HG02884 (cell line): ENCODE results near the gene USP17L17.
"Not testable (repeated sequence)": the region's sequence is repeated elsewhere in the genome, so short reads cannot be mapped to it uniquely, and the experiment has no call there.

Experiments used
- ATAC-seq: cut with Tn5 transposase; IDR thresholded peaks from one replicate; pipeline ENCODE4 v1.9.1; 2021; ENCODE audit warnings: mild to moderate bottlenecking, moderate library complexity; ENCODE audit not compliant: unreplicated experiment

The USP17L17 gene

GRCh38 chr4:9243579-9243978, at the start of gene USP17L17:
USP17L17 (plus strand) TSS chr4:9243879; CDS start chr4:9243879, 0 bp downstream.
- ATAC-seq, result not testable (repeated sequence)

GRCh38 chr4:9210357-9210756, 33.3 kb upstream of the USP17L17 start, which contains the start of gene USP17L10:
USP17L10 (plus strand) TSS chr4:9210657; CDS start chr4:9210657, 0 bp downstream.
- not testable (repeated sequence) for ATAC-seq

GRCh38 chr4:9214701-9215100, 29.0 kb upstream of the USP17L17 start:
- not testable (repeated sequence) for ATAC-seq

- ATAC-seq, result not testable (repeated sequence)
Measured at GRCh38 chr4:9215105-9215504, 28.6 kb upstream of the USP17L17 start, which contains the start of gene USP17L11. USP17L11 (plus strand) TSS chr4:9215405; CDS start chr4:9215405, 0 bp downstream.

- ATAC-seq, result not testable (repeated sequence)
Measured at GRCh38 chr4:9219852-9220251, 23.8 kb upstream of the USP17L17 start, which contains the start of gene USP17L12. USP17L12 (plus strand) TSS chr4:9220152; CDS start chr4:9220152, 0 bp downstream.

GRCh38 chr4:9224596-9224995, 19.1 kb upstream of the USP17L17 start, which contains the start of gene USP17L13:
USP17L13 (plus strand) TSS chr4:9224896; CDS start chr4:9224896, 0 bp downstream.
- not testable (repeated sequence) for ATAC-seq

GRCh38 chr4:9230249-9230648, 13.4 kb upstream of the USP17L17 start:
- not testable (repeated sequence) for ATAC-seq

- ATAC-seq, result not testable (repeated sequence)
Measured at GRCh38 chr4:9234085-9234484, 9.6 kb upstream of the USP17L17 start, which contains the start of gene USP17L15. USP17L15 (plus strand) TSS chr4:9234385; CDS start chr4:9234385, 0 bp downstream.

- not testable (repeated sequence) for ATAC-seq
Measured at GRCh38 chr4:9238461-9238860, 5.2 kb upstream of the USP17L17 start.

- not testable (repeated sequence) for ATAC-seq
Measured at GRCh38 chr4:9247953-9248680, 4.4 kb downstream of the USP17L17 start, which contains the start of gene USP17L18. USP17L18 (plus strand) TSS chr4:9248630; CDS start chr4:9248630, 0 bp downstream.

GRCh38 chr4:9253078-9253477, 9.4 kb downstream of the USP17L17 start, which contains the start of gene USP17L19:
USP17L19 (plus strand) TSS chr4:9253378; CDS start chr4:9253378, 0 bp downstream.
- ATAC-seq, result not testable (repeated sequence)

- ATAC-seq, result not testable (repeated sequence)
Measured at GRCh38 chr4:9257824-9258223, 14.1 kb downstream of the USP17L17 start, which contains the start of gene USP17L20. USP17L20 (plus strand) TSS chr4:9258124; CDS start chr4:9258124, 0 bp downstream.

- not testable (repeated sequence) for ATAC-seq
Measured at GRCh38 chr4:9262572-9262971, 18.9 kb downstream of the USP17L17 start, which contains the start of gene USP17L21. USP17L21 (plus strand) TSS chr4:9262872; CDS start chr4:9262872, 0 bp downstream.

- not testable (repeated sequence) for ATAC-seq
Measured at GRCh38 chr4:9267319-9267718, 23.6 kb downstream of the USP17L17 start, which contains the start of gene USP17L22. USP17L22 (plus strand) TSS chr4:9267619; CDS start chr4:9267619, 0 bp downstream.

- ATAC-seq, result not testable (repeated sequence)
Measured at GRCh38 chr4:9271719-9272118, 28.0 kb downstream of the USP17L17 start.
